HCT116 (cell line): Measurements from ENCODE around the gene ANXA6.

Experiments
- MAX ChIP-seq: IDR thresholded peaks from 2 replicates; pipeline ENCODE4 v1.6.1; 2012
- TF ChIP-seq, protein P1 (sequence below): IDR thresholded peaks from 2 replicates; pipeline ENCODE4 v1.6.1; 2012; ENCODE audit warnings: low read depth

DNA sequence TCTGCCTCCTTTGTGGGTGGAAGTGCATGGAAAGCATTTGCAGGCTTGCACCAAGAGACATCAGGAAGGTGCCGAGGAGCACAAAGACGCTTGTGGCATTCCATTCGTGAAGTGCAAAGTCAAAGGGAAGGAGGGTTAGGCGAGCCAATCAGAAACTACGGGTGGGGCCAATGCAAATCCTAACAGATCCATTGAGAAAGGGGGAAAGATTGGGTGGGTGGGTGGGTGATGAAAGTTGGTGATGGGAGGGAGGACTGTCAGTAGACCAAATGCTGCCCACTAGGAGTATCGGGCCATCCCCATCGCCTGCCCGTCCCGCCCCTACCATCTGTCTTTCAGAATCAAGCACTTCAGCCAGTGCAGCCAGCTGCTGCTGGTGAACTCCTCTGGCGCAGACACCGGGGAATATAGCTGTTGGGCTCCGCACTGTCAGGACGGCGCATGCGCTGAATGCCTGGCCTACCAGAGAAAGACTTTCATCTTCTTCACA is 17.1 kb upstream of the ANXA6 start:
- no peak for TF ChIP-seq MAX
- TF ChIP-seq, protein P1, sequence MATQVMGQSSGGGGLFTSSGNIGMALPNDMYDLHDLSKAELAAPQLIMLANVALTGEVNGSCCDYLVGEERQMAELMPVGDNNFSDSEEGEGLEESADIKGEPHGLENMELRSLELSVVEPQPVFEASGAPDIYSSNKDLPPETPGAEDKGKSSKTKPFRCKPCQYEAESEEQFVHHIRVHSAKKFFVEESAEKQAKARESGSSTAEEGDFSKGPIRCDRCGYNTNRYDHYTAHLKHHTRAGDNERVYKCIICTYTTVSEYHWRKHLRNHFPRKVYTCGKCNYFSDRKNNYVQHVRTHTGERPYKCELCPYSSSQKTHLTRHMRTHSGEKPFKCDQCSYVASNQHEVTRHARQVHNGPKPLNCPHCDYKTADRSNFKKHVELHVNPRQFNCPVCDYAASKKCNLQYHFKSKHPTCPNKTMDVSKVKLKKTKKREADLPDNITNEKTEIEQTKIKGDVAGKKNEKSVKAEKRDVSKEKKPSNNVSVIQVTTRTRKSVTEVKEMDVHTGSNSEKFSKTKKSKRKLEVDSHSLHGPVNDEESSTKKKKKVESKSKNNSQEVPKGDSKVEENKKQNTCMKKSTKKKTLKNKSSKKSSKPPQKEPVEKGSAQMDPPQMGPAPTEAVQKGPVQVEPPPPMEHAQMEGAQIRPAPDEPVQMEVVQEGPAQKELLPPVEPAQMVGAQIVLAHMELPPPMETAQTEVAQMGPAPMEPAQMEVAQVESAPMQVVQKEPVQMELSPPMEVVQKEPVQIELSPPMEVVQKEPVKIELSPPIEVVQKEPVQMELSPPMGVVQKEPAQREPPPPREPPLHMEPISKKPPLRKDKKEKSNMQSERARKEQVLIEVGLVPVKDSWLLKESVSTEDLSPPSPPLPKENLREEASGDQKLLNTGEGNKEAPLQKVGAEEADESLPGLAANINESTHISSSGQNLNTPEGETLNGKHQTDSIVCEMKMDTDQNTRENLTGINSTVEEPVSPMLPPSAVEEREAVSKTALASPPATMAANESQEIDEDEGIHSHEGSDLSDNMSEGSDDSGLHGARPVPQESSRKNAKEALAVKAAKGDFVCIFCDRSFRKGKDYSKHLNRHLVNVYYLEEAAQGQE: no peak
